GM19395 (cell line): ENCODE results near the gene PRR16.
"Not testable (repeated sequence)": the region's sequence is repeated elsewhere in the genome, so short reads cannot be mapped to it uniquely, and the experiment has no call there.

ENCODE experiments used
- ATAC-seq: cut with Tn5 transposase; IDR thresholded peaks from one replicate; pipeline ENCODE4 v1.9.1; 2021; ENCODE audit warnings: mild to moderate bottlenecking, moderate library complexity; ENCODE audit not compliant: unreplicated experiment

PRR16 gene

GRCh38 chr5:120632430-120632829 is 168.3 kb downstream of the PRR16 start:
- no peak for ATAC-seq

GRCh38 chr5:120638449-120638848 is 174.3 kb downstream of the PRR16 start:
- ATAC-seq: no peak

GRCh38 chr5:120640778-120641177 is 176.7 kb downstream of the PRR16 start:
- no peak for ATAC-seq

GRCh38 chr5:120644516-120644915 is 180.4 kb downstream of the PRR16 start:
- no peak for ATAC-seq

- ATAC-seq: no peak
Observed at GRCh38 chr5:120655828-120656435, 191.8 kb downstream of the PRR16 start.

GRCh38 chr5:120657104-120657503 is 193.0 kb downstream of the PRR16 start:
- ATAC-seq: no peak

- no peak for ATAC-seq
Observed at GRCh38 chr5:120677481-120677880, 213.4 kb downstream of the PRR16 start.

- ATAC-seq: no peak
Observed at GRCh38 chr5:120678279-120678678, 214.2 kb downstream of the PRR16 start.

- ATAC-seq: no peak
Observed at GRCh38 chr5:120682851-120683250, 218.8 kb downstream of the PRR16 start.

- ATAC-seq: no peak
Observed at GRCh38 chr5:120683580-120683979, 219.5 kb downstream of the PRR16 start.

GRCh38 chr5:120684213-120684612 is 220.1 kb downstream of the PRR16 start:
- no peak for ATAC-seq

- ATAC-seq: no peak
Observed at GRCh38 chr5:120684749-120685415, 220.8 kb downstream of the PRR16 start.

GRCh38 chr5:120690621-120691407 is 226.7 kb downstream of the PRR16 start:
- no peak for ATAC-seq

GRCh38 chr5:120692325-120692724 is 228.2 kb downstream of the PRR16 start:
- no peak for ATAC-seq

GRCh38 chr5:120695368-120695880 is 231.3 kb downstream of the PRR16 start:
- ATAC-seq: no peak

GRCh38 chr5:120697147-120697546 is 233.0 kb downstream of the PRR16 start:
- no peak for ATAC-seq

- not testable (repeated sequence) for ATAC-seq
Observed at GRCh38 chr5:120697670-120698327, 233.7 kb downstream of the PRR16 start.

- ATAC-seq: not testable (repeated sequence)
Observed at GRCh38 chr5:120700653-120701052, 236.6 kb downstream of the PRR16 start.

- ATAC-seq: not testable (repeated sequence)
Observed at GRCh38 chr5:120702817-120703538, 238.9 kb downstream of the PRR16 start.

GRCh38 chr5:120703918-120704587 is 240.0 kb downstream of the PRR16 start:
- ATAC-seq: no peak
